Natural killer cell (primary cell): ENCODE data around the gene SEMA3C. TPM values are rescaled to one million over a fixed set of nuclear protein-coding genes. Genes with fewer than 3 reads are reported as not detected.

Experiments
- ATAC-seq, 3 donors: fragments of 150-1000 bp in 2 of 3; fragments of 200-7000 bp in 1 of 3; cut with Tn5 transposase; 1 replicate in 1 of 3; 2 replicates in 2 of 3; pipeline ENCODE4 v1.10.0; 2021; ENCODE audit warnings: mild to moderate bottlenecking in 2 of 3, moderate library complexity in 2 of 3
- DNase-seq, 2 donors: peaks; one replicate each; pipeline versions ENCODE4 v3.0.0 to v3.0.0-alpha.2; 2013 to 2021; ENCODE audit warnings: mixed read lengths in 1 of 2
- H3K27ac ChIP-seq: one replicate; pipeline ENCODE4 v1.5.1; 2013; ENCODE audit warnings: mild to moderate bottlenecking, low read length
- H3K27me3 ChIP-seq: one replicate; pipeline ENCODE4 v1.6.1; 2013; ENCODE audit warnings: low read length; ENCODE audit not compliant: control insufficient read depth, insufficient read depth
- H3K36me3 ChIP-seq: one replicate; pipeline ENCODE4 v1.6.1; 2013; ENCODE audit warnings: low read length; ENCODE audit not compliant: control insufficient read depth, insufficient read depth
- H3K4me1 ChIP-seq: one replicate; pipeline ENCODE4 v1.6.1; 2013; ENCODE audit warnings: low read length; ENCODE audit not compliant: control insufficient read depth, insufficient read depth
- H3K4me3 ChIP-seq: one replicate; pipeline ENCODE4 v1.5.1; 2013; ENCODE audit warnings: low read length
- H3K9me3 ChIP-seq: one replicate; pipeline ENCODE4 v1.6.1; 2013; ENCODE audit warnings: low read length; ENCODE audit not compliant: control insufficient read depth, insufficient read depth
- H3K27ac Mint-ChIP-seq, 2 donors: one replicate each; pipeline ENCODE4 v1.8.0; 2022; ENCODE audit warnings: mild to moderate bottlenecking in 2 of 2, mixed read lengths in 2 of 2, moderate library complexity in 1 of 2
- H3K27me3 Mint-ChIP-seq, 2 donors: one replicate each; pipeline ENCODE4 v1.8.0; 2022; ENCODE audit warnings: low read depth in 2 of 2, mixed read lengths in 2 of 2
- H3K36me3 Mint-ChIP-seq: one replicate; pipeline ENCODE4 v1.8.0; 2022; ENCODE audit warnings: mixed read lengths
- H3K4me1 Mint-ChIP-seq, 2 donors: one replicate each; pipeline ENCODE4 v1.8.0; 2022; ENCODE audit warnings: mixed read lengths in 2 of 2
- H3K4me3 Mint-ChIP-seq: one replicate; pipeline ENCODE4 v1.8.0; 2022; ENCODE audit warnings: mild to moderate bottlenecking, moderate library complexity, mixed read lengths
- H3K9me3 Mint-ChIP-seq, 2 donors: one replicate each; pipeline ENCODE4 v1.8.0; 2022; ENCODE audit warnings: mixed read lengths in 2 of 2
- CTCF ChIP-seq: fragments of 200-600 bp; IDR thresholded peaks from one replicate; pipeline ENCODE4 v1.8.0; 2022; ENCODE audit warnings: antibody characterized with exemption
- WGBS: methylation state at CpG from one replicate; pipeline ENCODE4 v1.1.7; 2013; ENCODE audit warnings: missing lambda C conversion rate; ENCODE audit not compliant: insufficient coverage; 5-methylcytosine and 5-hydroxymethylcytosine counted together
- intact Hi-C: fragments of 100-400 bp; cut with micrococcal nuclease; formaldehyde crosslinking; loops from one replicate; pipeline ENCODE4 v1.14.2; 2022
- total RNA-seq, 4 donors: library from RNA; stranded (reverse); fragments of 120-200 nt in 1 of 4; gene quantifications; one replicate each; pipeline versions ENCODE4 v1.2.3 to v1.2.4, GENCODE V29; 2013 to 2022

The SEMA3C gene
- total RNA-seq, 3 donors from 2014 or later (not counting 1 experiment from before 2014, with no cell fraction given), result 0.41 to 12.2 (median 0.94) TPM

- no peaks in the 10 kb centered on the region for H3K36me3 ChIP-seq
- no peaks in the 10 kb centered on the region for H3K27me3 ChIP-seq
- Mint-ChIP-seq H3K36me3 (no peaks in the 10 kb centered on the region), H3K4me1 (peaks cover 16 to 18% of the 10 kb centered on the region in 2 donors), H3K27ac (no peak overlapping the region), H3K27me3 (no peaks in the 10 kb centered on the region), H3K9me3 (peaks cover 0 to 3% of the 10 kb centered on the region in 2 donors), H3K4me3 (no peak overlapping the region)
- no peak overlapping the region for H3K4me3 ChIP-seq
- H3K4me1 ChIP-seq, result peaks cover 3% of the 10 kb centered on the region
- no peak overlapping the region for H3K27ac ChIP-seq
- no peak for TF ChIP-seq CTCF
- no peaks in the 10 kb centered on the region for H3K9me3 ChIP-seq
- DNase-seq, result no peak
- intact Hi-C loops, result no loop called here
- no peak for ATAC-seq
- WGBS, result 91% methylated on average over 5 of the region's 5 CpGs
Observed at GRCh38 chr7:80766724-80767123, 152.1 kb downstream of the SEMA3C start.

- H3K27ac Mint-ChIP-seq, result no peak overlapping the region
- no peaks in the 10 kb centered on the region for H3K9me3 ChIP-seq
- no peak for TF ChIP-seq CTCF
Observed at GRCh38 chr7:80764132-80764531, 154.7 kb downstream of the SEMA3C start.

GRCh38 chr7:80763704-80764103 lies 155.1 kb downstream of the SEMA3C start:
- no peaks in the 10 kb centered on the region for H3K27me3 Mint-ChIP-seq
- H3K36me3 Mint-ChIP-seq, result no peaks in the 10 kb centered on the region
- H3K4me1 ChIP-seq, result no peaks in the 10 kb centered on the region
- ATAC-seq (no peak), DNase-seq (no peak)
- no peaks in the 10 kb centered on the region for H3K9me3 ChIP-seq
- H3K4me1 Mint-ChIP-seq, result no peaks in the 10 kb centered on the region
- no peak overlapping the region for H3K27ac Mint-ChIP-seq
- H3K36me3 ChIP-seq, result no peaks in the 10 kb centered on the region
- no peak overlapping the region for H3K4me3 ChIP-seq
- H3K4me3 Mint-ChIP-seq, result no peak overlapping the region
- 100% methylated on average over 1 of the region's 4 CpGs for WGBS
- no peaks in the 10 kb centered on the region for H3K9me3 Mint-ChIP-seq
- intact Hi-C loops, result no loop called here
- no peaks in the 10 kb centered on the region for H3K27me3 ChIP-seq
- H3K27ac ChIP-seq, result no peak overlapping the region
- no peak for TF ChIP-seq CTCF

More at GRCh38 chr7:80764132-80764531, 154.7 kb downstream of the SEMA3C start:
- Mint-ChIP-seq H3K9me3 (no peaks in the 10 kb centered on the region), H3K4me1 (no peaks in the 10 kb centered on the region), H3K4me3 (no peak overlapping the region), H3K27me3 (no peaks in the 10 kb centered on the region), H3K36me3 (no peaks in the 10 kb centered on the region)
- WGBS, result 100% methylated on average over 2 of the region's 2 CpGs
- Histone ChIP-seq H3K27ac (no peak overlapping the region), H3K4me3 (no peak overlapping the region), H3K4me1 (no peaks in the 10 kb centered on the region), H3K36me3 (no peaks in the 10 kb centered on the region), H3K27me3 (no peaks in the 10 kb centered on the region)
- no peak for ATAC-seq
- intact Hi-C loops, result no loop called here
- no peak for DNase-seq

- Mint-ChIP-seq H3K36me3 (no peaks in the 10 kb centered on the region), H3K4me1 (no peaks in the 10 kb centered on the region), H3K27me3 (no peaks in the 10 kb centered on the region), H3K4me3 (no peak overlapping the region), H3K27ac (no peak overlapping the region), H3K9me3 (no peaks in the 10 kb centered on the region)
- Histone ChIP-seq H3K4me3 (no peak overlapping the region), H3K36me3 (no peaks in the 10 kb centered on the region), H3K27ac (no peak overlapping the region), H3K4me1 (no peaks in the 10 kb centered on the region), H3K27me3 (no peaks in the 10 kb centered on the region), H3K9me3 (no peaks in the 10 kb centered on the region)
- WGBS, result 73% methylated on average over 1 of the region's 1 CpG
- intact Hi-C loops, result no loop called here
- no peak for DNase-seq
- no peak for ATAC-seq
- TF ChIP-seq CTCF, result no peak
Observed at GRCh38 chr7:80763289-80763688, 155.6 kb downstream of the SEMA3C start.
